ENCODE measurements around the gene CSTB. TPM values are rescaled to one million over a fixed set of nuclear protein-coding genes. Genes with fewer than 3 reads are reported as not detected.

The CSTB gene
- total and polyA plus RNA-seq, 2 donors (not counting 3 experiments of a cell fraction or from before 2014, with no cell fraction given) = 65.8 to 83.7 TPM

GRCh38 chr21:43800566-43800965 is 24.5 kb upstream of the CSTB start:
- FAIRE-seq (no peak), DNase-seq (ENCODE audit: low read depth, low spot score) (no peak)
- Histone ChIP-seq H3K4me1 (ENCODE audit: control insufficient read depth, extremely low read depth, insufficient read depth, low read length) (no peaks in the 10 kb centered on the region), H3K79me2 (ENCODE audit: control insufficient read depth, insufficient read depth, low read length) (no peaks in the 10 kb centered on the region), H3K27me3 (ENCODE audit: control insufficient read depth in 2 of 2, insufficient read depth in 2 of 2, low read length in 2 of 2) (no peaks in the 10 kb centered on the region), H3K36me3 (ENCODE audit: control insufficient read depth in 2 of 2, extremely low read depth in 1 of 2, insufficient read depth in 2 of 2, low read length in 2 of 2) (peaks cover 7 to 64% of the 10 kb centered on the region in 2 experiments), H3K9ac (replicated peaks; ENCODE audit: extremely low read depth, insufficient read depth, low read length) (no peak overlapping the region), H3K4me2 (ENCODE audit: insufficient read depth, low read length) (no peak overlapping the region), H3K9me1 (replicated peaks; ENCODE audit: control insufficient read depth, extremely low read depth, insufficient read depth, low read length) (no peaks in the 10 kb centered on the region), H2AFZ (ENCODE audit: low read depth, low read length) (no peak overlapping the region), H4K20me1 (replicated peaks; ENCODE audit: control insufficient read depth, extremely low read depth, insufficient read depth, low read length) (no peaks in the 10 kb centered on the region), H3K27ac (ENCODE audit: insufficient read depth, low read depth, low read length) (no peak overlapping the region), H3K4me3 (replicated peaks in 1 of 3; ENCODE audit: insufficient read depth in 1 of 3, low read depth in 1 of 3, low read length in 3 of 3) (no peak overlapping the region), H3K9me3 (replicated peaks; ENCODE audit: control insufficient read depth, insufficient read depth, low read length) (no peaks in the 10 kb centered on the region)
- CTCF ChIA-PET = interaction anchor here (1.8 kb wide), 1 partner anchor 11 kb away, joined by 4 read pairs; the partner anchor contains the start of gene RRP1
- dilution Hi-C loops (cut with MboI; ENCODE audit: extremely low pct_ligation_motif_present, low sequenced_read_pairs) (no loop called here), intact Hi-C loops (cut with micrococcal nuclease) (no loop called here)
- no TSS peak for BruUV-seq (replicated peaks)
- TF ChIP-seq POLR2A (IDR thresholded peaks at IDR 0.05; ENCODE audit: low read depth, low read length) = no peak
- TF ChIP-seq EZH2 (IDR thresholded peaks at IDR 0.05; ENCODE audit: borderline replicate concordance, low read depth, low read length, severe bottlenecking) = no peak
- POLR2A ChIA-PET = no interaction called here

- ChIA-PET POLR2A (no interaction called here), CTCF (interaction anchor here (1.8 kb wide), 1 partner anchor 10 kb away, joined by 4 read pairs; the partner anchor contains the start of gene RRP1)
- no peaks in the 10 kb centered on the region for H3K27me3 ChIP-seq (ENCODE audit: control insufficient read depth in 2 of 2, insufficient read depth in 2 of 2, low read length in 2 of 2)
- no peaks in the 10 kb centered on the region for H3K4me1 ChIP-seq (ENCODE audit: control insufficient read depth, extremely low read depth, insufficient read depth, low read length)
- DNase-seq (ENCODE audit: low read depth, low spot score) (no peak), FAIRE-seq (no peak)
- H3K36me3 ChIP-seq (ENCODE audit: control insufficient read depth in 2 of 2, extremely low read depth in 1 of 2, insufficient read depth in 2 of 2, low read length in 2 of 2) = peaks cover 10 to 64% of the 10 kb centered on the region in 2 experiments
- BruUV-seq (replicated peaks) = no TSS peak
- TF ChIP-seq POLR2A (IDR thresholded peaks at IDR 0.05; ENCODE audit: low read depth, low read length) (no peak), MAX (IDR thresholded peaks at IDR 0.05; ENCODE audit: insufficient read depth, insufficient read length) (no peak), MYC (IDR thresholded peaks at IDR 0.05; ENCODE audit: low read depth, low read length) (no peak), GATA2 (IDR thresholded peaks at IDR 0.05; ENCODE audit: insufficient read depth, insufficient read length, low read depth, low read length) (no peak), EZH2 (IDR thresholded peaks at IDR 0.05; ENCODE audit: borderline replicate concordance, low read depth, low read length, severe bottlenecking) (no peak), FOS (IDR thresholded peaks at IDR 0.05; ENCODE audit: borderline replicate concordance, insufficient read depth, low read length) (no peak), POLR2AphosphoS5 (IDR thresholded peaks at IDR 0.05; ENCODE audit: insufficient read depth, low read depth, low read length) (no peak), JUN (IDR thresholded peaks at IDR 0.05; ENCODE audit: borderline replicate concordance, insufficient read depth, insufficient read length, low read depth) (no peak), CTCF (IDR thresholded peaks at IDR 0.05; ENCODE audit: extremely low read depth in 1 of 2, insufficient read depth in 1 of 2, low read depth in 1 of 2, low read length in 2 of 2) (no peak)
- intact Hi-C loops (cut with micrococcal nuclease) (no loop called here), dilution Hi-C loops (cut with MboI; ENCODE audit: extremely low pct_ligation_motif_present, low sequenced_read_pairs) (no loop called here)
- no peak overlapping the region for H3K9ac ChIP-seq (replicated peaks; ENCODE audit: extremely low read depth, insufficient read depth, low read length)
- H3K9me1 ChIP-seq (replicated peaks; ENCODE audit: control insufficient read depth, extremely low read depth, insufficient read depth, low read length) = no peaks in the 10 kb centered on the region
- no peak overlapping the region for H3K4me3 ChIP-seq (replicated peaks in 1 of 3; ENCODE audit: insufficient read depth in 1 of 3, low read depth in 1 of 3, low read length in 3 of 3)
- H3K79me2 ChIP-seq (ENCODE audit: control insufficient read depth, insufficient read depth, low read length) = no peaks in the 10 kb centered on the region
- H3K27ac ChIP-seq (ENCODE audit: insufficient read depth, low read depth, low read length) = no peak overlapping the region
- no peak overlapping the region for H2AFZ ChIP-seq (ENCODE audit: low read depth, low read length)
- no peaks in the 10 kb centered on the region for H4K20me1 ChIP-seq (replicated peaks; ENCODE audit: control insufficient read depth, extremely low read depth, insufficient read depth, low read length)
- H3K4me2 ChIP-seq (ENCODE audit: insufficient read depth, low read length) = no peak overlapping the region
- H3K9me3 ChIP-seq (replicated peaks; ENCODE audit: control insufficient read depth, insufficient read depth, low read length) = no peaks in the 10 kb centered on the region
Measured at GRCh38 chr21:43800124-43800523, 24.0 kb upstream of the CSTB start.
